Glomerular visceral epithelial cell (primary cell): Measurements from ENCODE around the gene TUFT1.
"Not testable (repeated sequence)": the region's sequence is repeated elsewhere in the genome, so short reads cannot be mapped to it uniquely, and the experiment has no call there.

Source experiments
- DNase-seq: peaks from one replicate; pipeline ENCODE4 v3.0.0-alpha.2; 2016; ENCODE audit errors: extremely low spot score

The TUFT1 gene

DNA sequence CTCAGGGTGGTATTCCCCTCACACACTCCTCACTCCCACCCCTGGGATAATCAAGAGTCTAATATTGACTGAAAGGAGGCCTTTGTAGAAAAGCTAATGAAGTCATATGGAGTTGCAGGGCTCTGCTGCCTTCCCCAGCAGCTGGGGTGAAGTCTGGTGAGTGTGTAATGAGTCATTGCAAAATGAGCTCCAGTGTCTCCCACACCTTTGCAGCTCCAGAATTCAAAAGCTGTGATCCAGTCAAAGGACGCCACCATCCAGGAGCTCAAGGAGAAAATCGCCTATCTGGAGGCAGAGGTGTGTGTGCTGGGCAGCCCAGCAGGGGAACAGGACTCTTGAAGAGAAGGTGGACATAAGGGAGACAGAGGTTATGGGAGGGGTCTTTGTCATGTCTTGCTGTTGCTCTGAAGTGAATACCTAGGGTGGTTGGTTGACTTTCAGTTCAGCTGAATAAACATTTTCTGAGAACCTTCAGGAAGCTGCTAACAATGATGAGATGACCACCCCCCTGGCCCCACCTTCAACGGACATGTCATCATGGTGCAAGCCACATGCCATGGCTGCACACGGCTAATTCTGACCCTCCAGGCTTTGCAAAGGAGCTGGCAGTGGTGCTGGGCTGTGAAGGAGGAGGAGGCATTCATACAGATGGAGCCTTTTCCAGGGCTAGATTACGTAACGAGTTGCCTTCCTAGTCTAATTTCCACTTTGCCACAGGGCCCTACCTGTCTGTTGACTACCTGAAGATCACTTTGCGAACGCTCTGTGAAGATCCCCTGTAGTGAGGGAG lies 39.5 kb downstream of the TUFT1 start:
- DNase-seq, result peak; percentile 51

DNA sequence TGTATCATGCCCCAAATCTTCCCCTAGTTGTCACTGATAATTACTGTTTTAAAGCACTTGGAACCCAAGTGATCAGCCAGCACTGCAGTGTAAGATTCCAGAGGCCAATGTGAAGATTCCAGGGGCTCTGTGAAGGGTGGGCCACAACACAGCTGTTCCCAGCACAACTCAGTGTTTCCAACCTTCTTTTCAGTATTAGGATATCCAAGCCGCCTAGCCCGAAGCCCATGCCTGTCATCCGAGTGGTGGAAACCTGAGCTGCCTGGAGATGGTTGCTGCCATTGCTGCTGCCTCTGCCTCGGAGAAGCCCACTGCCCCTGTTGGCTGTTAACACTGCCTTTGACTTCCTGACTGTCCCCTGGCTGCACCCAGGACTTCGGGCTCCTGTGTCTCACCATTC lies 41.3 kb downstream of the TUFT1 start:
- no peak for DNase-seq

DNA sequence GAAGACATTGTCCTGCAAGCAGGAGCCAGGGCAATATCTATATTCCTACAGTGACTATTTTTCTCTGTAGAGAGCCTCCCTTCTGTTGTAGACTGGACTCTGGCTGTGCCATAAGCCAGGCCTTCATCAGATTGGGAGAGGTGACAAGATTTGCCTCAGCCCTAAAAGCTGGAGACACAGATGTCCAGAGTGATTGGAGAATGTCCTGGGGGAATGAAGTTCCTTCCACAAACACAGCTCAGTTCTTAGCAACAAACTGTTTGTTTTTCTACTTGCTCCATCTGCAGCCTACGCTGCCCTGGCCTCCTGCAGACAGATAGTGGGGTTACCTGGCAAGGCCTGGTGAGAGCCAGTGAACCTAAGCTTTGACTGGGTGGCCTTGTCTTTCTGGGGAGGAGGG lies 41.8 kb downstream of the TUFT1 start:
- DNase-seq, result no peak

DNA sequence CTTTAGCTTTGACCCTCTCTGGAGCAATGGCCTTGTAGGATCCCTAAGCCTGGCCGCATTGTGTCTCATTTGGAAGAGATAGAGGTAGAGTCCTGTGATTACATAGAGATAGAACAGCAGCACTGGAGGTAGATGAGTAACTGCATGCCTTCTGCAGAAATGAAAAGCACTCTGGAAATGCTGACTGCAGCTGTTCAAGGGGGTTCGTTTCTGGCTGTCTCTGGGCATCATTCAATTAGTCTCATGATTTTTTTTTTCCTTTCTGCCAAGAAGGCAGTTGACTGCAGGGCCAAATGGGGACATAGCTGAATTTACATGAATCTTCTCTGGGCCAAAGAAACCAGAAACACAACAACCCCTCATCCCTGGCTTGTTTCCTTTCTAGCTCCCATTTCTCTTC lies 43.7 kb downstream of the TUFT1 start:
- DNase-seq, result no peak

DNA sequence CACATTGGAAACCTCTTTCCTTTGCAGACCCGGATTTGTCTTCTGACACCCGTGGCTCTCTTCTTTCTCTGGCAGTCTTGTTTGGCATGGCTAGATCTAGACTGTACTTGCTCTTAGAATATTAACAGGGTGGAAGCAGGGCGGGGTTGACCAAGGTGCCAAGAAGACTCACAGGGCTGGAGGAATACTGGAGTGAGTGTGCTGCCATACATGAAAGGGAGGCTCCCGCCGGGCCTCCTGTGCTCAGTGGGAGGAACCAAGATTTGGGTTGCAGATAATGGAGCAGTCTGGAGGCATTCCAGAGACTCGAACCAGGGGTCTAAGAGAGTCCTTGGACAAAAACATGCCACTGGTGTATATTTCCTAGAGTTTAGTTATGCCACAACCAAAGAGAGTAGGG lies 44.2 kb downstream of the TUFT1 start:
- DNase-seq, result no peak

DNA sequence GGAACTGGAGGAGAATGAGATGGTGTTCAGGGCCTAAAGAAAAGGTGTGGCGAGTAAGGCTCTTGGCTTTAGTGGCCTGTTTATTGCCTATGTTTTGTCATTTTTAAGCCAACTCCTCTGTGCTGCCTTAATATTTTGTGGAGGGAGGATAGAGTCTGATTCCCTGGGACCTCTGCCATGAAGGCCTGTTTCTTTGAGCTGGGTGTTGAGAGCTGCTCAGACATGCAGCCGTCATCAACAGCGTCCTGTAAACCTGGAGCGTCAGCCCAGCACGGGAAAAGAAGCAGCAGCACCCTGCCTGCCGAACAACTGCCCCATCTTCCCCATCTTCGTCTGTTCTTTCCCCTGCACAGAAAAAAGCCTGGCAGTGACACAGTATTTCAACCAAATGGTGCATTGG lies 44.7 kb downstream of the TUFT1 start:
- no peak for DNase-seq

DNA sequence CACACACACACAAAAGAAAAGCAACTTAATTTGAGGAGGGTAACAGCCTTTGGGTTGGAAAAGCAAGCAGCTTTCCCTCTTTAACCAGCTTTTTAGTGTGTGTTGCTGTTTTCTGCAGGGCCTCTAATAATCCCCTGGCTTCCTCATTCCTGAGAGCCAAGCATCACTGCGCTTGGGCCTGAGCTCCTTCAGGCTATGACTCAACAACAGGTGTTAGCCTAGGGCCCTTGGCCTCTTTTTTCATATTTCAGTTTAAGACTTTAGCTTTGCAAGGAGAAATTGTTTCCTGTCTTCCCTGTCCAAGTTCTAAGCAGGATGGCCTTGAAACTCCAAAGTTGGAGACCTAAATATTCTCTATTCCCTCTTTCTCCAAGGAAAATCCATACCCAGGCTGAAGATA lies 45.5 kb downstream of the TUFT1 start:
- DNase-seq, result peak; percentile 87

DNA sequence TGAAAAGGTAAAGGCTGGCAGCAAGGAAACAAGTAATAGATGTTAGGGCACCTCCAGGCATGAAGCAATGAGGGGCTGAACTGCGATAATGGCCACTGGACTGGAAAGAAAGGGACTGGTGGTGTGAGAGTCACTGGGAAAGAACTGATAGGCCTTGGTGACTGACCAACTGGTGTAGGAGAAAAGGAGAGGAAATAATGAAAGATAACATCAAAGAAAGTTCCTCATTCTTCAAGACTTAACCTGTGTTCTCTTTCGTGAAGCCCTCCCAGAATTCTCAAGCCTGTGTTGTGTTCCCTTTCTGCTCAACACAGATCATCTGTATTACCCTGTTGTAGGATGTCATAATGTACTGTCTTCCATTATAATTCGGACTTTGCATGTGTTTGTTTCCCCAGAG lies 50.9 kb downstream of the TUFT1 start:
- no peak for DNase-seq

DNA sequence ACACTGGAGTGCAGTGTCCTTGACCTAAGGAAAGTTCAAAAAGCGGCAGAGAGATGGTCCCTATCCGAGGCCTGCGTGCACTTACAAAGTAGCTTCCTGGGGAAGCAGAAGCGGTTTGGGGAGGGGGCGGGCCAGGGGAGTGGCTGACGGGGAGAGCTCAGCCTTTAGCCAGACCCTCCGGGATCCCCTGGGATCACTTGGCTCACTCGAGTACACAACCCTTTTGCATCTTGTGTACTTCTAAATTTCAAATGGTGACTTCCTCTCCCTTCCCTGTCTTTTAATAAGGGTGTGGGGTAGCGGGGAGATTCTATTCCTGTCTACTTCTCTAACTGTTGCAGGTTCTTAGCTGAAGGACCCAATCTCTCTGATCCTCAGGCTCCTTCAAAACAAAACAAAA lies 53.6 kb downstream of the TUFT1 start:
- no peak for DNase-seq

DNA sequence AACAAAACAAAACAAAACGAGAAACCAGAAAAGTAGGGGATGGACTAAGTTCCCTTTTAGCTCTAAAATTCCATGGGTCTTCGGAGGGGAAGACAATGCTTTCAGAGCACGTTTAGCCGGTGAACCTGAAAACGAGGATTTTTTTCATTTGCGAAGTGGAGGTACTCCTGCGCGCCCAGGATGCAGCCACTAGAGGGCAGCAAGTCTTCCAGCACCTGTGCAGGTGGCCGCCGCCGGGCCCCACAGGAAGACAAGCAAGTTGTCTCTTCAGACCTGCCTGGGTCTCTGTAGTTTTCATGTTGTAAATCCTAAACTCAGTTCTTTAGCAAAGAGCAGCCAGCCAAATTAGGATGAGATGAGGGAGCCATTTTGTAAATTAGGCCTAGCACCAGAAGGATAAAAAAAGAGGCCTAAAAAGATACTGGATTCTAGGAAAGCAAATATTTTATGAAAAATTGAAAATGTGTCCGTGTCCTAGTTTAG lies 54.1 kb downstream of the TUFT1 start:
- peak; percentile 73 for DNase-seq

DNA sequence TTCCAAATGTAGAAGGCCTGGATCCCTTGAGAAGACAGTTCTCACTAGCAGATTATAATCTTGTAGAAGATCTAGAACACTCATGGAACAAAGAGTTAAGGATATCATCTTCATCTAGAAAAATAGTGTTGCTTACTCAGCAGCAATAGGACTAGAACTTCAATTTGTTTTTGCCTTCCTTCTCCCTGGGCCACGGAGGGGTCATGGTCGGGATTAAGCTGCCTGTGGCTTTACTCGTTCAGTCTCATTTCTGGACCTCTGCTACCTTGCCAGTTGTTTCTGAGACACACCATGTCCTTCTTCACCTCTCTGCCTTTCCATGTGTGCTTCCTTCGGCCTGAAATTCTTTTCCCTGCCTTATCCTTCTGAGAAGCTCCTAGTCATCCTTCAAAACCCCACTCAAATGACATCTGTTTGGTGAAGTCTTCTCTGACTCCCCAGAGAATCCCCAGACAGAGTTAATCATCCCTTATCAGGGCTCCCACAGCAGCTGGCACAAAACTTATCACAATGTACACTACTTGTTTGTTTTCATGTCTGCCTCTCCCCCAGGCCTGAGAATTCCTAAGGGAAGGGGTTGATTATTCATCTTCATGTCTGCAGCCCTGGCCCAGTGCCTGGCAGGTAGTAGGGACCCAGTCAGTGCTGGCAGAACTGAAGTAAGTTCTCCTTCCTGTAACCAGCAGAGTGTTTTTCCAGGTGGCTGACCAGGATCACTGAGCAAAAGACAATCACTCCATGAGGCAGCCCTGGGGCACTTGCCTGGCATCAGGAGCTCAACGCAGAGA lies 56.3 kb downstream of the TUFT1 start:
- peak; percentile 80 for DNase-seq

DNA sequence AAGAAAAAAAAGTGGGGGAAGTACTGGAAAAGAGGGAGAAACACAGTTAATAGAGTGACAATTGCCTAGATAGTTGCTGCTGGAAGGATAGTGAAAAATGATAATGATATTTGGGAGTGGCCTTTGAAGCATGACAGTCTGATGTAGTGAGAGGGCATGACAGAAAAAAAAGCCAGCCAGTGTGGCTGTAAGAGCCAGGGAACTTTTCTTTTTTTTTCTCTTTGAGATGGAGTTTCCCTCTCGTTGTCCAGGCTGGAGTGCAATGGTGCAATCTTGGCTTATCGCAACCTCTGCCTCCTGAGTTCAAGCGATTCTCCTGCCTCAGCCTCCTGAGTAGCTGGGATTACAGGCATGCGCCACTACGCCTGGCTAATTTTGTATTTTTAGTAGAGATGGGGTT lies 62.4 kb downstream of the TUFT1 start:
- not testable (repeated sequence) for DNase-seq

DNA sequence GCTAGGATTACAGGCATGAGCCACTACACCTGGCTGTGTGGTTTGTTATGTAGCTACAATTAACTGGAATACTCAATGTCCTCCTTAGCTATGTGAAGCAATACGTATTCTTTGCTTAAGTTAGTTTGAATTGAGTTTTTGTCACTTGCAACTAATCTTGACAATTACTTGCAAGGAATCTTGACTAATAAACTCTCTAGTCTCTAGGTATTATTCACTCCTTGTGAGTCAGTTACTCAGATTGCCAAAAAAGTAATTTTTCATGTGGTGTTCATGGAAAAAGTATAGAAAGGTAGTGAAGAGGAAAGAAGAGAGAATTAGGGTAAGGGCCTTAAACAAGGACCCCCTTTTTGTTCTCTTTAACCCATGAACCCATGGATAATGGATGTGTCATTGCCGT lies 64.2 kb downstream of the TUFT1 start:
- DNase-seq, result no peak

DNA sequence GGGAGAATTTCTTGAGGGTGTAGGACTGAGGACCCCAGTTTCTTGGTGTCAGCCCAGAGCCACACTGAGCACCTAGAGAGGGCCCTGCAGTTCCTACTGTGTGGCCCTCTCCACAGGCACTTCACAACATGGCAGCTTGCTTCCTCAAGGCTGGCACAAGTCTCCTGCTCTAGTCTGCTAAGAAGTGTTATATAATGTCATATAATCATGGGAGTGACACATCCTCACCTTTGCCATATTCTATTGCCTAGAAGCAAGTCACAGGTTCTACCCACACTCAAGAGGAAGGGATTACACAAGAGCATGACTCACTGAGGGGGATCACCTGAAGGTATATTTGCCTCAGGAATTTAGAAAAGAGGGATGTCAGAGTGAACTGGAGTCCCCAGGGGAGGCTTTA lies 66.3 kb downstream of the TUFT1 start:
- peak; percentile 32 for DNase-seq

DNA sequence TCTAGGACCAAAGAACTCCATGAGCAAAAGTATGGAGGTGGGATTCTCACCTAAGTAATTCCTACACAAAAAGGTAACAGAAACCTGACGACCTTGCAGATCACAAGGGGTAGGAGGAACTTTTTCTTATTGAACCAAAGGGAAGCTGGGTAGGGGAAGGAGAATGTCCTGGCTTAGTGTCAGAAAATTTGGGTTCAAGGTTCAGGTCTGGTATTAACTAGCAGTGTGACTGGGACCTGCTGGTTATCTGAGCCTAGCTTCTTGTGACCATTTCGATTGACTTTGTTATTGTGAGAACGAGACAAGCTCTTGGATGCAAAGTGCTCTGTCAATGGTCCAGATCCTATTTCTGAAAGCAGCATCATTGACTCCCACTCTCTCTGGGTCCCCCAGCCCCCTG lies 66.7 kb downstream of the TUFT1 start:
- DNase-seq, result no peak

DNA sequence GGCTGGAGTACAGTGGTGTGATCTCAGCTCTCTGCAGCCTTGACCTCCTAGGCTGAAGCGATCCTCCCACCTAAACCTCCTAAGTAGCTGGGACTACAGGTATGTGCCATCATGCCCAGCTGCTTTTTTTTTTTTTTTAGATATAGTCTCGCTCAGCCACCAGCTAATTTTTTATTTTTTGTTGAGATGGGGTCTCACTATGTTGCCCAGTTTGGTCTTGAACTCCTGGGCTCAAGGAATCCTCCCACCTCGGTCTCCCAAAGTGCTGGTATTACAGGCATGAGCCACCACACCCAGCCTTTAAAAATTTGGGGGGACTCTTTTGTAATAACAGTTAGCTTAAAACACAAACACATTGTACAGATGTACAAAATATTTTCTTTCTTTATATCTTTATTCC lies 70.0 kb downstream of the TUFT1 start:
- no peak for DNase-seq

DNA sequence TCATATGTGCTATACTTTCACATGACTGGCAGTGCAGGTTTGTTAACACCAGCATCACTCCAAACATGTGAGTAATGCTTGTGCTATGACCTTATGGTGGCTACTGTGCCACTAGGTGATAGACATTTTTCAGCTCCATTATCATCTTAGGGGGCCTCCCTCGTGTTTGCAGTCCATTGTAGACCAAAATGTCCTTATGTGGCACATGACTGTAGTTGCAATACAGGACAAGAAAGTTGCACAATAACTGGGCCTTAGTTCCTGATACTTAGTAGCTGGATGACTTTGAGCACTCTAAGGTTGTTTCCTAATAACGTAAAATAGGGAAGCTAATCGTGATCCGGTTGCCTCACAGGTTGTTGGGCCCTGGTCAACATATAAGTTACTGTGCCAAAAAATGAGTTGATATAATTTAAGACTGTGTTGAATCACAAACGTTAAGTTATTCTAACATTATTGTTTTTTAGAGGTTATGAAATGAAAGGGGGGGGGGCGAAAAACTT lies 71.2 kb downstream of the TUFT1 start:
- peak; percentile 26 for DNase-seq

DNA sequence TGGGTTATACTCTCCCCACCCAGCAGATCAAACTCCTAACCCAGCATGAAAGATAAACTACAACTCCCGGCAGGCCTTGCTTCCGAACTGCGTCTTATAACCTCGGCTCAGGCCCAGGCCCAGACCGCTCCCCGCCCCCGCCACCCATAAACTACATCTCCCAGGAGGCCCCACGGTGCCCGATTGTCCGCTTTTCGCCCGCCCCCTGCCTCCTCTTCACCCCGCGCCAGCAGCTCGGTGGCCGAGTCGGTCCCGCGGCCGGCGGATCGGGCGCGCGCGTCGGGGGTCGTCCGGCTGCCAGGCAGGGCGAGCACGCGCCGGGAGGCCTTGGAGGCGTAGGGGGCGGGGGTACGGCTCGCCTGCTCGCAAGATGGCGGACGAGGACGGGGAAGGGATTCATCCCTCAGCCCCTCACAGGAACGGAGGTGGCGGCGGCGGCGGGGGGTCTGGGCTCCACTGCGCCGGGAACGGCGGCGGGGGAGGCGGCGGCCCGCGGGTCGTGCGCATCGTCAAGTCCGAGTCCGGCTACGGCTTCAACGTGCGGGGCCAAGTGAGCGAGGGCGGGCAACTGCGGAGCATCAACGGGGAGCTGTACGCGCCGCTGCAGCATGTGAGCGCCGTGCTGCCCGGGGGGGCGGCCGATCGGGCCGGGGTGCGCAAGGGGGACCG lies 71.9 kb downstream of the TUFT1 start, which contains the start of gene SNX27:
Gene SNX27 (plus strand): TSS at position 219 of the 669 bp plus-strand sequence. CDS start 152 bp downstream, at position 371.
- peak; percentile 92 for DNase-seq

DNA sequence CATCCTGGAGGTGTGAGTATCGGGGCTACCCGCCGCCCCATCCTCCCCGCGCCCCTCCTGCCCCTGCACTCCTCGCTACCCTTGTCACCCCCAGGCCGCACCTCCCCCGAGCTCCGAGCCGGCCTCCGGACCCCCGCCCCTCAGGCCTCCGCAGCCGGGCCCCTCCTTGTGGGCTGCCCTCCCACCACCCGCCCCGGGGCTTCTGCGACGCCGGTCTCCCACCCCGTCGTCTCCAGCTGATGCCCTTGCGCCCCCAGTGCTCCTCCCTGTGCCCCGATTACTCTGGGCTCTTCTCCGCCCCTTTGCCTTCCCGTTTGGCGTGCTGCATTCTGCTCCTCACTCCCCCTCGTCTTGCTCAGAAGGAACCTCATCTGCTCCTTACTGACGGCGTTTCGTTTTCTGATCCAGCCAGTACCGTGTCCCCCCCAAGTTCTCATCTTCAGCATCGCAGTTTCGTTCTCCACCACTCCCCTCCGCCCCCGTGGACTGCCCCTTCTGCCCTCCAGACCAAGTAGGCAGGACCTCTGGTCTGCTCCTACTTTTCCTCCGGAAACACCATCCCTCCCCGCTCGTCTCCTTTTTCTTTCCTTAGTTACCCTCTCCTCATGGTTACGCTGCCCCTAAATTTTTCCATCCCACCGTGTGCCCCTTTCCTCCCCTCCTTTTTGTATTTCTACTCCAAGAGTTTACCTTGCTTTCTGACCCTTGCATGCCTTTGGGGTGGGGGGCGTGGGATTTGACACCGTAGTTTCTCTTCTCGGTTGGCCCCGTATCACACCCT lies 72.6 kb downstream of the TUFT1 start:
- DNase-seq, result peak; percentile 39

DNA sequence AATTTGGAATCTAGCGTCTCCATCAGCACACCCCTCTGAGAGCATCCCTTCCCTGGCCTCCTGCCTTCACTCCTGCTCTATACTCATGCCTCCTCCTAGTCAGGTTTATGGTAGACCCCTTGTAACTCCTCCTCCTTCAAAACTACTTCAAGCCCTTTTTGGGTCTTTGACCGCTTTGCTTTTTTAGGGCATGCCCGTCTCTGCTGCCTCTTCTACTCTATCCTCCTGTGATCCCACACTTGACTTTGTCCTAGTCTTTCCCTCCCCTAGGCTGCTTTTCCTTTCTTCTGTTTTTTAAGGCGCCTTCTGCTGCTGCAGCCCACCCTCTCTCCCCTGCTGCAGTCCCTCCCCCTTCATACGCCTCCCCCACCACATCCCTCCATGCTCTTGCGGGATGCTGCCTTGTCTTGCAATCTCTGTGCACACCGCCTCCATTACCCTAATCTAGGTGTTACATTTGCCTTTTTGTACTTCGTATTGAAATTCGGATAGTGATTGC lies 73.2 kb downstream of the TUFT1 start:
- no peak for DNase-seq
